Esophagus (tissue), 2 donors: ENCODE data around the gene DES. TPM values are rescaled to one million over a fixed set of nuclear protein-coding genes. Genes with fewer than 3 reads are reported as not detected.

Experiments
- H3K27ac ChIP-seq, 2 donors: one replicate each; pipeline ENCODE4 v1.5.1; 2013; ENCODE audit warnings: low read depth in 2 of 2, mild to moderate bottlenecking in 2 of 2, inconsistent platforms in 1 of 2, low read length in 1 of 2, moderate library complexity in 1 of 2
- H3K27me3 ChIP-seq, 2 donors: one replicate each; pipeline ENCODE4 v1.6.1; 2013; ENCODE audit warnings: low read length in 2 of 2, control low read depth in 1 of 2, mild to moderate bottlenecking in 1 of 2; ENCODE audit not compliant: insufficient read depth in 2 of 2, control insufficient read depth in 1 of 2
- H3K36me3 ChIP-seq, 2 donors: one replicate each; pipeline ENCODE4 v1.6.1; 2013; ENCODE audit warnings: low read length in 1 of 2; ENCODE audit not compliant: control insufficient read depth in 2 of 2, insufficient read depth in 2 of 2
- H3K4me1 ChIP-seq, 2 donors: one replicate each; pipeline ENCODE4 v1.6.1; 2013; ENCODE audit warnings: low read length in 1 of 2; ENCODE audit not compliant: control insufficient read depth in 2 of 2, insufficient read depth in 2 of 2
- H3K4me3 ChIP-seq, 2 donors: one replicate each; pipeline ENCODE4 v1.5.1; 2013; ENCODE audit warnings: low read length in 2 of 2, mild to moderate bottlenecking in 2 of 2, low read depth in 1 of 2, moderate library complexity in 1 of 2
- H3K9me3 ChIP-seq, 2 donors: one replicate each; pipeline ENCODE4 v1.6.1; 2013; ENCODE audit warnings: mild to moderate bottlenecking in 2 of 2, low read depth in 1 of 2, low read length in 1 of 2, moderate library complexity in 1 of 2; ENCODE audit not compliant: control insufficient read depth in 2 of 2, insufficient read depth in 1 of 2
- WGBS, 2 donors: extraction: QIAGEN DNeasy Blood & Tissue Kit; methylation state at CpG; one replicate each; pipeline ENCODE4 v1.1.7; 2013; 5-methylcytosine and 5-hydroxymethylcytosine counted together
- polyA plus RNA-seq, 2 donors: library from polyadenylated mRNA; stranded (reverse); fragments of 200-250 nt; gene quantifications; one replicate each; pipeline ENCODE4 v1.2.3, GENCODE V29; 2013
- donor health status: healthy with polysubstance abuse.
- donor health status: Bipolar disorder and iron deficiency.

DES gene
- polyA plus RNA-seq, 2 donors = 672 to 686 TPM

DNA sequence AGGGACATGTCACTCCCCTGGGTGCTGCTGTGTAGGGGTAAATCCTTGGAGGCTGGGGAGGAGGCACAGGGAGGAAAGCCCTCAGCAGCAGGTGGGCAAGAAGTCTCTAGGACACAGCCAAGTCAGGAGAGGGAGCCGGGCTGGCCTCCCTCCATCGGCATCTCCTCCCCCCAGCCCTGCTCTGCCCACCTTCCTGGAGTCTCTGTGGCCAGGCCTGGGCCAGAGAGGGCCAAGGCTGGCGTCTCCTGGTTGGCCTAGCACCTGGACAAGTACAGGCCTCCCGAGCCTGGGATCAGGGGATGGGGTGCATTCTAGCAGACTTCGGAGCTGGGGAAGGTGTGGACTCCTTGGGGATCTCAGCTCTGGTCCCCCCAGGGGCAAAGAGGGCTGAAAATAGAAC is 18.3 kb downstream of the DES start:
- H3K27ac ChIP-seq = peak overlapping the region; percentile 45 to 78
- H3K4me3 ChIP-seq = no peak overlapping the region
- WGBS, 2 donors = 88 to 89% methylated on average over 5 of the region's 5 CpGs
- H3K9me3 ChIP-seq = no peaks in the 10 kb centered on the region
- H3K4me1 ChIP-seq = peaks cover 0 to 1% of the 10 kb centered on the region in 2 donors
- peaks cover 0 to 4% of the 10 kb centered on the region in 2 donors for H3K27me3 ChIP-seq
- H3K36me3 ChIP-seq = no peaks in the 10 kb centered on the region

DNA sequence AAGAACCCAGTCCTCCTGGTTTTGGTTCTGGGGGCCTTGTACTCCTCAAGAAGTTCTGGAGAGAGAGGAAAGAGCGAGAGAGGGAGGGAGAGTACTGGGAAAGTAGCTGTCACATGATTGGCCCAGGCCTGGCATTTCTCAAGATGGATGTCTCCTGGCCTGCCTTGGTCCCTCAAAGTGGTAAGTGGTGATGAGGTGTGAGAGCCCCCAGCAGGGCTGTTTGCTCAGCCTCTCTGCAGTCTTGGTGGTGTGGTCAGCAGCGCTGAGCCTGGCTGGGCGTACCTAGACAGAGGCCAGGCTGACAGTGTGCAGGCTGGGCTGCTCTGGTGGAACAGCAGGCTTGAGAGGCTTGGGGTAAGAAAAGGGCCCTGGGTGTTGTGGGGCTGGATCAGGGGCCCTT is 19.0 kb downstream of the DES start:
- H3K9me3 ChIP-seq = no peaks in the 10 kb centered on the region
- peaks cover 0 to 4% of the 10 kb centered on the region in 2 donors for H3K27me3 ChIP-seq
- peaks cover 2 to 3% of the 10 kb centered on the region in 2 donors for H3K4me1 ChIP-seq
- H3K4me3 ChIP-seq = no peak overlapping the region
- H3K27ac ChIP-seq = peak overlapping the region in 1 of 2 donors; percentile 63
- H3K36me3 ChIP-seq = no peaks in the 10 kb centered on the region
- 84 to 92% methylated on average over 3 of the region's 3 CpGs for WGBS, 2 donors

DNA sequence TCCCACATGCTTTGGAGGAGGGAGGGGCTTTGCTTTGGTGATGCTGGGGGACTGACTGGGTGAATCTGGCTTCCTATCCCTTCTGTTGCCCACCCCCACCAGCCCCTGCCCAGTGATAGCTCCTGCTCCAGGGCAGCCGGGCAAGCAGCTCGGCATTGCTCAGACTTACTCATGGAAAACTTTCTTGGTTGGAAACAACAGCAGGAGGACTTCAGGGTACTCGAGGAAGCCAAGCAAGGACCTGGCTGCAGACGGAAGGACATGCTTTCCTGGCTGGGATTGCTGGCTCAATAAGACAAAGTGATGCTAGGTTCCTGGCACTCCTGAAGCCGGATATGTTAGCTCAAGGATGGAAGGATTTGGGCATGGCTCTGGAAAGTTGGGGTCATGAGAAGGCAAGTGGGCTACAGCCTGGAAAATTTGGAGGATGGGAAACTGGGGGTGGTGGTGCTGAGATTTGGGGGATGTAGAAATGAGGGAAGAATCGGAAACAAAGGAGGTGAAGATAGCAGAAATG is 19.6 kb downstream of the DES start:
- WGBS, 2 donors = 55 to 68% methylated on average over 6 of the region's 6 CpGs
- peaks cover 0 to 4% of the 10 kb centered on the region in 2 donors for H3K27me3 ChIP-seq
- H3K4me3 ChIP-seq = no peak overlapping the region
- H3K36me3 ChIP-seq = no peaks in the 10 kb centered on the region
- H3K27ac ChIP-seq = peak overlapping the region; percentile 23 to 50
- H3K9me3 ChIP-seq = no peaks in the 10 kb centered on the region
- H3K4me1 ChIP-seq = peaks cover 3% of the 10 kb centered on the region in 2 donors

DNA sequence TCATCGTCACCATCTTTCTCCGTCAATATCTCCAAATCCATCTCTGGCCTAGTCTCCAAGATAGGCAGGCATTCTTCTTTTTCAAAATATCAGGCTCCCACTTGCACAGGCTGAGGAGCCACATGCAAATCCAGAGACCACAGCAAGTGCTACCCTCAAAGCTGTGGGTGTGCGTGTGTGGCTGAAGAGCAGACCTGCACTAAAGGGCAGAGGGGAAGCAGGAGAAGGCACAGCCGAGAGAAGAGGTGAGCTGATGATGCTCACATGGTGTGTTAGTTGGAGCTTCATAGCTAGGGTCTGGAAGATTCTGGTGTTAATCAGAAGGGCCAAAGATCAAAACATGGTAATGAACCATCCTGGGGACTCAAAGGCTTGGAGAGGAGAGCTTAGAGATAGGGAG is 20.3 kb downstream of the DES start:
- Histone ChIP-seq H3K9me3 (no peaks in the 10 kb centered on the region), H3K27ac (peak overlapping the region in 1 of 2 donors; percentile 27), H3K4me3 (no peak overlapping the region), H3K4me1 (peaks cover 3% of the 10 kb centered on the region in 2 donors), H3K27me3 (peaks cover 0 to 4% of the 10 kb centered on the region in 2 donors), H3K36me3 (no peaks in the 10 kb centered on the region)
- WGBS, 2 donors = 84 to 89% methylated on average over 4 of the region's 4 CpGs

DNA sequence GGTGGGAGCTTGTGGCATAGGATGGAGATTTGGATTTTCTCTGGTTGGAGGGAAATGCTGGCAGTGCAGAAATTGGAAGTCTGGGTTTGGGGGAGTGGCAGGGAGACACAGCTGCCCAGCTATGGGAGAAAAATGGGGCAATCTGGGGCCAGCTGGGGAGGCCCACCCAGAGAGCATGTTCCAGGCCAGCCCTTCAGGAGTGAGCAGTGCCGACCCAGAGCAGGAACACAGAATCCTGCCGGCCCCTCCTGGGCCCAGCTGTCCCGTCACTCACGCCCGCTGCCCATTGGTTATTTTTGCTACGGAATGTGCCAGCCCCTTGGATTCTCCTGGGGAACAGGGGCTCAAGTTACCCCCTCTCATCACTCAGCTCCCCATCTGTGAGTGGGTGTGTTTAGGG is 21.3 kb downstream of the DES start:
- Histone ChIP-seq H3K27ac (peak overlapping the region in 1 of 2 donors; percentile 34), H3K36me3 (no peaks in the 10 kb centered on the region), H3K27me3 (peaks cover 0 to 4% of the 10 kb centered on the region in 2 donors), H3K4me3 (no peak overlapping the region), H3K4me1 (peaks cover 3% of the 10 kb centered on the region in 2 donors), H3K9me3 (no peaks in the 10 kb centered on the region)
- WGBS, 2 donors = 73 to 74% methylated on average over 4 to 6 of the region's 6 CpGs

DNA sequence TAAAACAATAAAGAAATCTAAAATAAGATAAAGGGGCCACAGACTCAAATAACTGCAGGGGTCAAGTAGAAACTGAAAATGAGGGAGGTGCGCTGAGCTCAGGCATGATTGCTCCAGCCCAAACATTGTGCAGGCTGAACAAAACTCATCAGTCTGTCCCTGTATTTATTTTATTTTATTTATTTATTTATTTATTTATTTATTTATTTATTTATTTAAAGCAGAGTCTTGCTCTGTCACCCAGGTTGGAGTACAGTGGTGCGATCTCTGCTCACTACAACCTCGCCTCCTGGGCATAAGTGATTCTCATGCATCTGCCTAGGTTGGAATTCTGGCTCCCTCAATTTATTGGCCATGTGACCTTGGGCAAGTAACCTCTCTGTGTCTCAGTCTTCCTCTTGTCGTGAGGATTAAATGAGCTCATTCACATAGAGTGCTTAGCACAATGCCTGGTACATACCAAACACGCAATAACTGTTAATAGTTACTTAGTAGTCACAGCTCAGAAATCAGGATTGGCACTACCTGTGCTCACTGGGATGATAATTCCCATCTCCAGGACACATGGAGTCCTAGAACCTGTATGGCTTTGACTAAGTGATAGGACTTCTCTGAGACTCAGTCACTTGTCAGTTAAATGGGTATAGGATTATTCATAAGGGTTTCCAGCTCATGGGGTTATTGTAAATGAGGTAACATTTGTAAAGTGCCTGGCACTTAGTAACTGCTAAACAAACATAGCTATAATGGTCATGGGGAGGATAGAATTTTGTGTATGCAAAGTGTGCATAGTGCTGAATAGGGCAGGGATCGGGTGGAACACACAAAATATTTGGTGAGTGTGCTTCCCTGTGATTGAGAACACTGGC is 22.4 kb downstream of the DES start:
- H3K27me3 ChIP-seq = no peaks in the 10 kb centered on the region
- 70 to 73% methylated on average over 6 of the region's 6 CpGs for WGBS, 2 donors
- no peaks in the 10 kb centered on the region for H3K9me3 ChIP-seq
- H3K36me3 ChIP-seq = no peaks in the 10 kb centered on the region
- H3K27ac ChIP-seq = peak overlapping the region; percentile 35 to 83
- peaks cover 3% of the 10 kb centered on the region in 2 donors for H3K4me1 ChIP-seq
- H3K4me3 ChIP-seq = no peak overlapping the region

DNA sequence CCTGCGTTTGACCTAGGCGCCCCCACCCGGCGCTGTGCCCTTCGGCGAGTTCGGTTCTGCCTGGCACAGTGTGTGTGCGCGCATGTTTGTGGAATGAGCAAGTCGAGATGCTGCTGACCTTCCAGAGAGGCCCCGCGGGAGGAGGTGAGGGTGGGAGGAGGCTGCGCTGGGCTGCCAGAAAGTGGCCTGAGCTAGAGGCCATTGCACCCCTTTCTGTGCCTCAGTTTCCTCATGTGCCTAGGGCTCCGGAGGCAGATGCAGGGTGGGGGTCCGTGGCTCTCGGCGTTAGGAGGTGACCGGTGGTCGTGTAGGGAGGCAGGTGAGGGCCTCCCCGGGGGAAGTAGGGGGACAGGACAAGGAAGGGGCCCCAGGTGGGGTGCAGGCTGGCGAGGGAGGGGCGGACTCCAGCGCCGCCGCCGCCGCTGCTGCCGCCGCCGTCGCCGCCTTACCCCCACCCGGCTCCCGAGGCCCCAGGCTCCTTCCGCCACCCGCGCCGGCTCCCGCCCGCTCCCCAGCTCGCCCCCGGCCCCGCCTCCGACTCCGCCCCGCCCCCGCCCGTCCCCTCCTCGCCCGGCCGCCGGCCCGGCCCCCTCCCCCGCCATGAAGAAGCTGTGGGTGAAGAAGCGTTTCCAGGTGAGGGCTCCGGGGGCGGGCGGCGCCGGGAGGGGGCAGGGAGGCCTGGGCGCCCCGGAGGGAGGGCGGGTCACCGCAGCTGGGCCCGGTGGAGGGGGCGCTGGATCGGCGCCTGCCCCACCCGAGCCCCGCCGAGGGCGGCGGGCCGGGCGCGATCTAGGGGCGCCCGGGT is 23.5 kb downstream of the DES start:
- H3K9me3 ChIP-seq = no peaks in the 10 kb centered on the region
- peak overlapping the region; percentile 39 to 43 for H3K4me3 ChIP-seq
- WGBS, 2 donors = 1 to 2% methylated on average over 34 to 78 of the region's 78 CpGs
- H3K27me3 ChIP-seq = no peaks in the 10 kb centered on the region
- H3K36me3 ChIP-seq = no peaks in the 10 kb centered on the region
- peak overlapping the region; percentile 70 to 83 for H3K27ac ChIP-seq
- H3K4me1 ChIP-seq = peaks cover 3% of the 10 kb centered on the region in 2 donors

DNA sequence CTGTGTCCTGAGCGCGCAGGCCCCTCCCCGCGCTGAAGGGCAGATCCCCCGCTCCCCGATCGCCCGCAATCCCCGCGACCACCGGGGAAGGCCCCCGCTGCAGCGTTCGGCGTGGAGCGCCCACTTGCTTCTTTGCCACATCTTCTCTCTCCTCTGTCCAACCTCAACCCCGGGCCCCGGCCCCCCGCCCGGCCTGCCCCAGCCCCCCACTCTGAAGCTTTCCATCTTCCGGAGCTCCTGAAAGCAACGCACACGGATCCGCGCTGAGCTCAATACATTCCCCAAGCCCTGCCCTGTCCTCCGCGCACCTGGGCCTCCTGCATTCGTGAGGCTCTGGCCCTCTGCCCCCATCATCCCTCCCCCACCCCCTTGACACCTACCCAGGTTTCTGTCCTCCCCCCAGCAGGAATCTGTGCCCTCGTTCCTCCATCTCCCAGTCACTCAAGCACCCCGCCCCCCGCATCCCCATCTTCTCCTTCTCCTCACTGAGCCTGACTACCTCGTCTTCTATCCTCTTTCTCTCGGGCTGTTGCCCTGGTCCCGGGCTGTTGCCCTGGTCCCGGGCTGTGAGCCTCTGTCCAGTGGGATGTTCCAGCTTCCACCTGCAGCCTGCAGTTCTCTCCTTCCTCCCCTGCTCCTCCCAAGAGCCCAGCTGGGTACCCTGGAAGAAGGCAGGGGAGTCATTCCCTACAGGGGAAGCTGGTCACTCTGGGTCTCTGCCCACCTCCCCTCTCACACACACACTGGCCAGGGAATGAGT is 24.3 kb downstream of the DES start:
- Histone ChIP-seq H3K4me1 (peaks cover 3% of the 10 kb centered on the region in 2 donors), H3K27me3 (no peaks in the 10 kb centered on the region), H3K9me3 (no peaks in the 10 kb centered on the region), H3K4me3 (peak overlapping the region; percentile 37 to 43), H3K27ac (peak overlapping the region; percentile 57 to 69), H3K36me3 (no peaks in the 10 kb centered on the region)
- 8 to 11% methylated on average over 30 to 35 of the region's 35 CpGs for WGBS, 2 donors
